RKO (cell line): ENCODE results near the gene RXRA.
"Not testable (repeated sequence)": the region's sequence is repeated elsewhere in the genome, so short reads cannot be mapped to it uniquely, and the experiment has no call there.

ENCODE experiments used
- DNase-seq: peaks from one replicate; pipeline ENCODE4 v3.0.0-alpha.2; 2016; ENCODE audit warnings: low spot score

Gene RXRA

DNA sequence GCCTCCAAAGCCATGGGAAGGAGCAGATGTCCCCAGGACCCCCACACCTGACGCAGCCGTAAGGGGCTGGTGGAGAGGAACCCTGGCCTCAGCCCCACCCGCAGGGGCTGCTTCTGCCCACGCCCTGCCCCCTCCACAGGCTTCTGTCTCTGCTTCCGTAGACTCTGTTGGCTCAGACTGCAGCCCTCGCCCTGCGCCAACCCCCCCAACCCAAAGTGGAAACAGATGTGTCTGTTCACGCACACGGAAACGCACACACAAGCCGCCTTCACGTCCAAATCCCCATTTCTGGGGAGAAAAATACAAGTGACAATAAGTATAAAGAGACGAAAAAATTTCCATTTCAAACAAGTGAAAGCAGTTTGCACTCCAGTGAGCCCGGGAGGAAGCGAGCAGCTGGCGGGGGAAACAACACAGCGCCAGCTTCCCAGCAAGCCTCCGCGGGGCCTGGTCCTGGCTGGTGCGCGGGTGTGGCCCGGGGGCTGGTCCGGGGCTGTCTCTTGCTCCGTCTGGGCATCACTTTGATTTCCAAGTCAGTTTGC is 32.6 kb upstream of the RXRA start:
- no peak for DNase-seq

DNA sequence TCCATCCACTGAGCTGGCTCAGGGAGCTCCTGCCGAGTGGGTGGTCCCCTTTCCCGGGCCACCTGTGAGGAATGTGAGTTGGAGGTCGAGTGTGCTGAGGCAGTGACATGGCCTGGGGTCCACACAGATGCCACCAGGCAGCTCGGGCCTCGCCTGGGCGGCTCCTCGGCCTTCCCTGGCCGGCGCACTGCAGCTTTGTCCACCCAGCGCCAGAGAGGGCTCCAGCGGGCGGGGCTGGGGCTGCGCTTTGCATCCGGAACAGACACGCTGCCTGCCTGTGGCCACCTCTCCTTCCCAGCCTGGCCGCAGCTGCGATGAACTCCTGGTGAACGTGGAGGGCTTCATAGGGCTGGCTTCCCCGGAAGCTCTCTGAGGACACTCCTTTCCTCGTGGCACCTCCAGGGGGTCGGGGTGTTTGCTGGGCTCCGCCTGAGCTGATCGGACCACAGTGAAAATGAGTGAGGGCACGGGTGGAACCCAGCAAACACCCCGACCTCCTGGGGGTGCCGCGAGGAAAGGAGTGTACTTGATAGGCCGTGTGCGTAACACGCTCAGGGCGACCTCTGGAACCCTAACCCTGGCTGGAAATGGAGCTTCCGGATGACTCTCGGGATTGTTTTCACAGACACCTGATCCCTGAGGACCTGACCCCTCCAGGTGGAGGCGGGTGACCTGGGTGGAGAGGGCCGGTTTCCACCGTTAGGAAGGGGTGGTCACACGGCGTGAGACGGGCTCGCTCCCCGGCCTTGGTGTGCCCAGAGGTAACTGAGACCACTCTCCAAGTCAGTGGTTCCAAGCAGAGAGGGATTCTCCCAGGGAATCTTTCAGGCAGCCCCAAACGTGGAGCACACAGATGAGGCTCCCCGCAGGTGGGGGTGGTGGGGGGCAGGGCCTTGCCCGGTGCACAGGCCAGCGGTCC is 31.8 kb upstream of the RXRA start:
- no peak for DNase-seq

DNA sequence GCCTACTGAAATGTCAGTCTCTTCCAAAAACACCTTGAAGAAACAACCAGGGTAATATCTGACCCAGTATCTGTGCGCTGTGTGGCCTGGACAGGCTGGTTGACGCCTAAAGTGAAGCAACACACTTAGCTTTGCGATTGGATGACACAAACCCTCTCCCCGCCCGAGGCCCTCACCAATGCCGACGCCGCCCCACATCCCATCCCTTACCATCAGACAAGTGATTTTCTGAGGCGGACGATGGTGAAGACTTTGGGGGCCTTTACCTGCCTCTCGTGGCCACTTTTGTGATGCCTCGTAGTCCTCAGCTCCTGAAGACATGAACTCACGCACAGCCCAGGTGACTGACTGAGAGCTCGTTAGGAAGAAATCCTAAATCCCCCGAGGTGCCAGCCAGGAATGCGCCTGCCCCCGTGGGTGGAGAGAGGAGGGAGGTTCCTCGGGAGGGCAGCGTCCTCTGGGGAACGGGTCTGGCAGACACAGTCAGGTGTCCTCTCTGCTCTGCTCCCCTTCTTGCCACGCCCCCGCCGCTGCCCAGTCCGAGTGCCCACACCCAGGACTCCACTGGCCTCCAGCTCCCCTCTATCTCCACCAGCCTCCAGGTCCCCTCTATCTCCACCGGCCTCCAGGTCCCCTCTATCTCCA is 31.0 kb upstream of the RXRA start:
- no peak for DNase-seq

DNA sequence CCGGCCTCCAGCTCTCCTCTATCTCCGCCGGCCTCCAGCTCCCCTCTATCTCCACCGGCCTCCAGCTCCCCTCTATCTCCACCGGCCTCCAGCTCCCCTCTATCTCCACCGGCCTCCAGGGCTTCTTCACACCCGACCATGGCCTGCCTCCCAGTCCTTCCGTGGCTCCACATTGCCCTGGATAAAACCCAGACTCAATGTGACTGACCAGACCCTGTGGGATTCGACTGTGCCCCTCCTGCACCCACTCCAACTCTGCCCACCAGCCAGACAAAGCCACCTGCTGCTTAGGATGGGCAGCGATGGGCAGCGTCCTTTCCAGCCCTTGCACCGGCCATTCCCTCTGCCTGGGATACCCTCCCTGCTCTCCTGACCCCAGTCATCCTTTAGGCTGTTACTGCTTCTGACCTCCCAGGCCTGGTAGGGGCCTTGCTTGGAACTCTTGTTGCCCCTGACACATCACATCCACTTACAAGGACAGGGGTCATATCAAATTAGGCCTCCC is 30.5 kb upstream of the RXRA start:
- DNase-seq = no peak

DNA sequence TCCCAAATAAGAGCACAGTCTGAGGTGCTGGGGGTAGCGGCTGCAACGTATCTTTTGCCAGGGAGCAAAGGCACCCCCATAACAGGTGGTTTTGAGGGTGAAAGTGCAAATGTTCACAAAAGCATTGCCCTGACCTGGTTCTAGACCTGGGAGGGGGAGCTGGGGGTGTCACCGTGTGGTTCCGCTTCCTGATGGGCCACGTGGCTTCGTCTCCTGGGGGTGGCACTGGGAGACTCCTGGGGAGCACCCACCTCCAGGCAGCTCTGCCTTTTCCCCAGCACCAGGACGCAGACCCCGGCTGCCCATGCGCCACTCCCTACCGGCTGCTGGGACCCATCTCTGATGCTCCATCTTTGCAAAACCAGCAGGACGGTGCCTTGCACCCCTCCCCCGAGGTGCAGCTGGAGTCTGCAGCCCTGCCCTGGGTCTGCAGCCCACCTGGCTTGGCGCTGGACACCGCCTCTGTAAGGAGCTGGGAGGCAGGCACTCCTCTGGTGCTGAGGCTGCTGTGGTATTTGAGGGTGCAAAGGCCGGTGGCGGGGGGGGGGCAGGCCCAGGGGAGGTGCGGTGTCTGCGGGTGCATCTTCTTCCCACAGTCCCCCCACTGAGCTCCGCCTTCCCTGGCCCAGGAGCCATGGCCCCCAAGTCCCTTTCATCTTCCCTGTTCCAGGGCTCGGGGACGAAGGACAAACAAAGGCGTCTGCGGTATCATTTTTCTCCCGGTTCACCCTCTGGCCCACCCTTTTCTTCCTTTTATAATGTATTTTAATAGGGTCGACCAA is 29.8 kb upstream of the RXRA start:
- no peak for DNase-seq

DNA sequence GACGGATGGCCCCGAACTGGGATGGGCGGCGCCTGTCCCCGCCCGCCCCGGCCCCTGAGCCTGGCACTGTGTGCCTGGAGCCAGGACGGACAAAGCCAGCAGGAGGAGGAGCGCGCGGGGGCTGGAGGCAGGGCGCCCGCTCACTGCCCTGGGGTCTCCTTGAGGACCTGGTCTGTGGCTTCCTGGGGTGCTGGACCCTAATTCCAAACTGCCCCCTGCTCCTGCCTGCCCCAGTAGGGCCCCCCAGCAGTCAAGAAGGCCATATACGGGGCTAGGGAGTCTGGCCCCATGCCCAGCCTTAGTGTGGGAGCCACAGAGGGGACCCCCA is 29.2 kb upstream of the RXRA start:
- DNase-seq = no peak

DNA sequence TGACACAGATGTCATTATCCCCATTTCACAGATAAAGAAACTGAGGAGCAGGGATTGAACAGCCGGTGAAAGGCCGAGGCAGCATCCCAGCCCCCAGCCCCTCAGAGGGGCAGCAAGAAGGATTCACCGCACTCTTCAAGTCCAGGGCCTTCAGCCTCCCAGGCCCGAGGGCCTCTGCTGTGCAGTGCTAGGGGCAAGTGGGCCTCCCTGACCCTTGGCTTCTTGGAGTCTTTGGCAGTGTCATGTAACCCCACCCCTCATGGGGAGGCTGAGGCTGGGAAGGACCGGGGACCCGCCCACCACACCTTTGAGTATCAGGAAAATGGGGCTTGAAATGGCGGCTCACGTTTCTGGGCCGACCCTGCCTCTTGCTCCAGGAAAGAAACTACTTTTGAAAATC is 28.7 kb upstream of the RXRA start:
- no peak for DNase-seq

DNA sequence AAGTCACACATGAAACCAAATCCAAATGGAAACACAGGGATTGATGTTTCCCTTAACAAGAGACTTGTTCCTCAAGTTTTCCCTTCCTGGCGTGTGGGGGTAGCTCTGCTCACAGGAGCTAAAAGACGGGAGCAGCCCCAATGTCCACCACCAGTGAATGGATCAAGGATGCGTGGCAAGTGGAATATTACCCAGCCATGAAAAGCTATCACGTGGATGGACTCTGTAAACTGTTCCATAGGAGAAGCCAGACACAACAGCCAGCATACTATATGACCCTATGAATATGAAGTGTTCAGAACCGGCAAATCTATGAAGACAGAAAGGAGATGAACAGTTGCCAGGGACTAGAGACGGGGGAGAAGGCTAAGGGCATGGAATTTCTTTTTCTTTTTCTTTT is 28.3 kb upstream of the RXRA start:
- no peak for DNase-seq

DNA sequence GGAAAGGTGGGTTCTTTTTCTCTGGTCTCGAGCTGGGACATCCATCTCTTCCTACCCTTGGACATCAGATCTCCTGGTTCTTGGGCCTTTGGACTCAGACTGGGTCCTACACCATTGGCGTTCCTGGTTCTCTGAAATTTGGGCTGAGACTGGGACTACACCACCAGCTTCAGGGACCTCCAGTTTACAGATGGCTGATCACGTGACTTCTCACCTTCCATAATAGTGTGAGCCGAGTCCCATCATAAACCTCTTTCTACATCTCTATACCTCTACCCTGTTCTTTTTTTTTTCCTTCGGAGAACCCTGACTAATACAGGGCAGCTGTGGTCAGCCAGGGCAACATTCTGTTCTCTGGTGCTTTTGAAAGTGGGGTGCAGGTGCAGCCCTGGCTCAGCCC is 27.2 kb upstream of the RXRA start:
- DNase-seq = no peak

DNA sequence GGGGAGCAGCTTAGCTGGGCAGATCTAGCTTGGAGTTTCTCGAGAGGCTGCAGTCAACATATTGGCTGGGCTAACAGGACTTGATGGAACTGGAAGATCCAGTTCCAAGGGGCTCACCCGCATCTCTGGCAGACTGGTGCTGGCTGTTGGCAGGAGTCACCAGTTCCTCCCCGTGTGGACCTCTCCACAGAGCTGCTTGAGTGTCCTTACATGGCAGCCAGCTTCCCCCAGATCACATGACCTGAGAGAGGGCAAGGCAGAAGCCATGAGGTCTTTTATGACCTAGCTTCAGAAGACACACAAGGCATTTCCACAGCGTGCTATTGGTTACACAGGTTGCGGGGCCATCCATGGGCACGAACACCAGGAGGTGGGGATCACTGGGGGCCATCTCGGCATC is 26.4 kb upstream of the RXRA start:
- DNase-seq = no peak

DNA sequence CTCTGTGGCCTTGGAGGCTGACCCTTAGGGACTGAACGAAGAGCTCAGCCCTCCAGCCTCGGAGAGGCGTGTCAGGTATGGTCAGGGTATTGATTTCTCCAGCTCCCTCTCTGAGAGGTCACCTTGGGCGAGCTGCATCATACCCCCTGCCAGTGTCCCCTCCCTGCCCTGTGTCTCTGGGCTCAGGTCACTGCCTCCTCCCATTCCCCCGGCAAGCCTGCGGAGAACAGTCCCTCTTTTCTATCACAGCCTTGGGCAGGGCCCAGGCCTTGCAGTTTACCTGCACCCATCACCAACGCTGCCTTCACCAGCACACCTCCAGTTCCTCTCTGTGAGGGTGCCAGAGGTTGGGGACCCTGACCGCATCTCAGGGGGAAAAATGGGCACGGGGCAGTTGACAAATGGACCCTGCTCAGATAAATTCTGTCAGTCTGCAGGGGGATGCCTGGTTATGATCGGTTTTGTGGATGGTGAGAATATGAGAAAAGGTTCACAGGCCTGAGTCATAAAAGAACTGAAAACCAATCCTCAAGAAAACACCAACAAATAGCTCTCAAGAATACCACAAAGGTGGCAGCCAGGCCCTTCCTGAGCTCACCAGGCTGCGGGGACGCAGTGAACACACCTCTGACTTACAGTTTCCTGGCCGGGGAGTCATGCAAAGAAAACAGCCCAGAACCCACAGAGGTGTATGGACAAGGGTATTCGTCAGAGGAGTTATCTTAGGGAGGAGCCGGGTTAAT is 24.7 kb upstream of the RXRA start:
- no peak for DNase-seq

DNA sequence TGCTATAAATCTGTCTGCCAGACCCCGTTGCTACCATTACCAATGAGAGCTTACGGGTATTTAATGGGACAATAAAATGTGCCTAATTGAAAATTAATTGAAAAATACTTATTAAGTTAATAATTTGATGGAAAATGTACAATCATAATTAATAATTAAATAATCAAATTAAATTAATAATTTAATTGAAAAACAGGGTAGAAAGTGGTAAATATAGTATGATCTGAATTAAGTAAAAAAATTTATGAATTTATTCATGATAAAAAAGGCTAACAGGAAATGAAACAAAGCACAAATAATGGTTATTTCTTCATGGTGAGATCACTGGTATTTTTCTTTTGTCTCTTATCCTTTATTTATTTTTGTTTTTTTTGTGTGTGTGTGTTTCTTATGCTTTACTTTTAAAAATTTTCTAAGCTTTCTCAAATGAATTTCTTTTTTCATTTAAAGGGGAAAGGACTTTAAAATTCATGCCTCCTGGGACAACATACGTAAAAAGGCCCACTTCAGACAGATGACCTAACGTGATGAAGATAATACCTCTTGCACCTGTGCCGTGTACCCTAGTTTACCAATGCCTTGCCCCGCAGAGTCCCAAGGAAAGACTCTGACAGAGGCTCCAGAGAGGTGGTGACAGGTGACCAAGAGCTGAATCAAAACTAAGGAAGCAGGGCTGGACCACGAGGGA is 24.0 kb upstream of the RXRA start:
- DNase-seq = no peak

DNA sequence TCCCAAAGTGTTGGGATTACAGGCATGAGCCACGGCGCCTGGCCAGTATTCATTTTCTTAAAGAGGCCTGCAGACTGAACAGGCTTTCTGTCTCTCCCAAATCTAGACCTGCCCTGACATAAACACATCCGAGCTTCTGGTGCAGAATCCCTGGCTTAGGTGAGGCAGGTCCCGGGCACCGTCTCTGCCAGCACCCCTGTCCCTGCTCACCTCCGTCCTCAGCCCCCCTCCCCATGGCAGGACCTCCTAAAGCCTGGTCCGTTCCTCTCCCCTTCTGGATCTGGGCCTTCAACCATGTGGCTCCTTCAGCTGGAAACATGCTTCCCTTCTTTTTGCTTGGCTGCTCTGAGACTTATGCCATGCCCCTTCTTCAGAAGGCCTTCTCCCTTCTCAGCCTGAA is 22.7 kb upstream of the RXRA start:
- no peak for DNase-seq

DNA sequence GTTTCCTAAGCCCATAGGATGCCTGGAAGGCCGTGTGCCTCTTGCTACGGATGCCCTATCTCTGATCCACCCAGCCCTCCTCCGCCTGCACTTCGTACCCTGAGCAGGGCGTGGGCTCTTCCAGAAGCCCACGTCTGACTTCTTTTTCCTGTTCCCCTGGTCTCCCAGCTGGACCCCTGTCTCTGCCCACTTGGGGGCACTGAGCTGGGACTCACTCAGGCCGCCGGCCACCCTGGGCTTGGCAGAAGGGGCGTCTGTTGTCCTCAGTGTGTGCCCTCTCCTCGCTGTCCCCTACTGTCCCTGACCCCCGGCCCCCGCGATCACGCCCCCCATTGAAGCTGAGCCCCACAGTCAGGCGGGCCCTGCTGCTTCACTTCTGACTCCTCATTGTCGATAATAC is 22.0 kb upstream of the RXRA start:
- no peak for DNase-seq

DNA sequence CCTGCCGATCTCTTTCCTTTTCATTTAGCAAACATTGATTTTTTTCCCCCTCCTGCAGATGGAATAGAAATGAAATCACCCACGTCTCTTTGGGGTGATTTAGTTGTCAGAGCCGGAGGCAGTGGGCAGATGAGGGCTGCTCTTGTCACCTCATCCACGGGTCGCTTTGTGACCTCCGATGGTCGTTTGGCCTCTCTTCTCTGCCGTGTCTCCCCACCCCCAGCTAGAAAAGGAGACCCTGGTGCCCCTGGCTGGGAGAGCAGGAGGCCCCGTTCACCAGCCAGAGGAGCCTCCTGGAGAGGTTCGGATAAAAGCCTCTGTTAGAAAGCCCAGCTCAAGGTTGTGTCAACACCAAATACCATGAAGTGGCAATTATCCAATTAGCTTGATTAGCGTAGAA is 21.6 kb upstream of the RXRA start:
- no peak for DNase-seq

DNA sequence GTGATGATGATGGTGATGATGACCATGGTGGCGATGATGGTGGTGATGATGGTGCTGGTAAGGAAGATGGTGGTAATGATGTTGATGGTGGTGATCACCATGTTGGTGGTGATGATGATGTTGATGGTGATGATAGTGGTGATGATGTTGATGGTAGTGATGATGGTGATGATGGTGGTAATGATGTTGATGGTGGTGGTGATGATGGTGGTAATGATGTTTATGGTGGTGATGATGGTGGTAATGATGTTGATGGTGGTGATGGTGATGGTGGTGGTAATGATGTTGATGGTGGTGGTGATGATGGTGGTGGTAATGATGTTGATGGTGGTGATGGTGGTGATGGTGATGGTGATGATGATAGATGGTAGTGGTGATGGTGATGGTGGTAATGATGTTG is 20.7 kb upstream of the RXRA start:
- DNase-seq = no peak

DNA sequence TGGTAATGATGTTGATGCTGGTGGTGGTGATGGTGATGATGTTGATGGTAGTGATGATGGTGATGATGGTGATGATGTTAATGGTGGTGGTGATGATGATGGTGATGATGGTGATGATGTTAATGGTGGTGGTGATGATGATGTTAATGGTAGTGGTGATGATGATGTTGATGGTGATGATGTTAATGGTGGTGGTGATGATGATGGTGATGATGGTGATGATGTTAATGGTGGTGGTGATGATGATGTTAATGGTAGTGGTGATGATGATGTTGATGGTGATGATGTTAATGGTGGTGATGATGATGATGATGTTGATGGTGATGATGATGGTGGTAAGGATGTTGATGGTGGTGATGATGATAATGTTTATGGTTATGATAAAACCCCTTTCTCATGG is 20.2 kb upstream of the RXRA start:
- DNase-seq = not testable (repeated sequence)

DNA sequence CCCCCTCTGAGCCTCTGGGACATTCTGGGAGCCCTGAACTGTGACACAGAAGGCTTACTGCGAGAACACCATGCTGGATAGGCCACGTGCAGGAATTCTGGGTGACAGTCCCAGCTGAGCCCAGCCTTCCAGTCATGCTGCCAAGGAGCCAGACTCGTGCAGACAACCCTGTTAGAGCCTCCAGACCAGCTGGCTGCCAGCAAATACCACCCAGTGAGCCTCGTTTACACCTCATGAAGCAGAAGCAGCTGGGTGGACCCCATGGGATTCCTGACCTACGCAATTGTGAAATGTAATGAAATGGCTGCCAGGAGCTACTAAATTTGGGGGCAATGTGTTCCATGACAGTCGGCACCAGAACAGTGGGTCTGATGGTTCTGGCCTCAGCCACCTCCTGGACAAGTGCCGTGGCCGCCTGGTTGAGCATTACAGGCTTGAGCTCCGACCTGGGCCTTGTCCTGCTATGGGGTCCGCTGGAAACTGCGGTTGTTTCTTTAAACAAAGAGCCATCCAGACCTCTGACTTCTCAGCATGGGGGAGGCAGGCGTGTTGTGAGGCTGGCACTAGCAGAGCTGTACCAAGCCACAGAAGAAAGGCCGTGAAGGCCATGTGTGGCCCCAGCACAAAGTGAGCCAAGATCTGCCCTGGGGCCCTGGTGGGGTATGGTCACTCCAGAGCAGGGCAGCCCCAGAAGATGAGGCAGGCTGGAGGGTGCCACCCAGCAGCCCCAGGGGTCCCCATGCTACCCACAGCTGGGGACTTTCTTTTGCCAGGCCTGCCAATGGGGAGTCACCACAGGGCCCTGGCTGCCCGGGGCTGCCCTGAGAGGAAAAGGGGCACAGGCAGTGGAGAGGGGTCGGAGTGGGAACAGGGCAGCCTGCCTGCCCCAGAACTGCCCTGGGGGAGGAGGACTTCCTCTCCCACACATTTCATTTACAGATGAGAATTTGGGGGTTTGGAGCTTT is 19.3 kb upstream of the RXRA start:
- DNase-seq = no peak

DNA sequence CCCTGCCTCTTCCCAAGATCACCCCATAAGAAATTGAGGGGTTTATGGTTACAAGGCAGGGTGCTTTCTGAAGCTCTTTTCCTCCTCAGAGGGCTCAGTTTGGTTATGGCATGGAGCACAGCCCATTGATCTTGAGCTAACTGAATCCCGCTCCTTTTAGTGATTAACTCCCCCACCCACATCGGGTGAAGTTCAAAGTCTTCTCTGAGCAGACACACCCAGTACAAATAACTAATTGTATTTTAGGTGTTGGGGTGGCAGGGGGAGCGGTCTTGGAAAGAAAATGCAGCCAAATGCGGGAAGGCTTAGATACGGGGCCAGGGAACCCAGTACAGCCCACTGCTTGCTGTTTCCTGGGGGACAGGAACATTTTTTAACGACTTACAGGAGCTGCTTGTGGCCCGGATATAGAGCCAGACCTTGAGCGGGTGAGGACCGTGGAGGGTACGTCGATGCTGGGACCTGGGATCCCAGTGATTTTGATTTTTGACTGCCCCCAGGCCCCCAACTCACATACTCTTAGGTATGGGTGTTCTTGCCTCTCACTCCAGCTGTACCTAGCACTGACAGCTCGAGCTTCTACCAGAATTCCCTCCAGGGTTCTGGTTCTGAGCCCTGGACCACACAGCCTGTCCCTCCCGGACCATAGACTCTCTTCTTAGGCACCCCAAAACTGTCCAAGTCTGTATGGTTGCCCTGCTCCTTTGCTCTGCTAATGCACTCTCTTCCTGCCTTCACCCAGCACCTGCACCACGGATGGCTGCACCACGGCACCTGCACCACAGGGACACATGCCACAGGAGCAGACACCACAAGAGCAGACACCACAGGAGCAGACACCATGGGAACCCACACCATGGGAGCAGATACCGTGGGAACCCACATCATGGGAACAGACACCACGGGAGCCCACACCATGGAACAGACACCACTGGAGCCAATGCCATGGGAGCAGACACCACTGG is 18.3 kb upstream of the RXRA start:
- no peak for DNase-seq
